ENCODE results near the gene CAPN11.

The CAPN11 gene

GRCh38 chr6:44128020-44128917 is 30.4 kb upstream of the CAPN11 start:
- H3K27me3 ChIP-seq (ENCODE audit: insufficient read depth, low read length) = no peaks in the 10 kb centered on the region
- no peaks in the 10 kb centered on the region for H3K36me3 ChIP-seq (ENCODE audit: control insufficient read depth in 1 of 2, insufficient read depth in 2 of 2, low read length in 2 of 2)
- H3K79me2 ChIP-seq (ENCODE audit: control insufficient read depth, insufficient read depth, low read length, poor library complexity) = peaks cover 21% of the 10 kb centered on the region
- H4K91ac ChIP-seq (ENCODE audit: low read depth, low read length) = peak overlapping the region; percentile 81
- peak overlapping the region; percentile 45 for H3K9ac ChIP-seq (ENCODE audit: low read length)
- peak overlapping the region; percentile 20 for H2BK12ac ChIP-seq (ENCODE audit: low read length)
- DNase-seq = peak in 1 of 2 donors; percentile 38
- no CpG with 5 or more reads among the region's 49 CpGs for WGBS (ENCODE audit: extremely low coverage, insufficient coverage, insufficient read length)
- no peak overlapping the region for H3K23ac ChIP-seq (ENCODE audit: low read length)
- no peak overlapping the region for H2BK5ac ChIP-seq (ENCODE audit: low read depth, low read length, poor library complexity)
- peaks cover 12% of the 10 kb centered on the region for H3K79me1 ChIP-seq (ENCODE audit: low read length)
- H2AK5ac ChIP-seq (ENCODE audit: low read length) = peak overlapping the region; percentile 55
- H3K18ac ChIP-seq (ENCODE audit: low read length) = peak overlapping the region; percentile 94
- H3K4me3 ChIP-seq (ENCODE audit: low read depth, low read length) = peak overlapping the region; percentile 83
- no peak overlapping the region for H3K27ac ChIP-seq (ENCODE audit: low read depth, low read length)
- peak overlapping the region; percentile 98 for H2AFZ ChIP-seq (ENCODE audit: insufficient read depth, low read length, poor library complexity)
- H3K4me1 ChIP-seq (ENCODE audit: control insufficient read depth in 1 of 2, insufficient read depth in 2 of 2, low read length in 2 of 2) = peaks cover 7 to 13% of the 10 kb centered on the region in 2 experiments
- peak overlapping the region; percentile 59 for H4K12ac ChIP-seq (ENCODE audit: low read depth, low read length)
- H3K4me2 ChIP-seq (ENCODE audit: low read length) = peak overlapping the region; percentile 97
- H3K4ac ChIP-seq (ENCODE audit: low read depth, low read length) = peak overlapping the region; percentile 93
- peak overlapping the region; percentile 52 for H2BK120ac ChIP-seq (ENCODE audit: insufficient read depth, low read length, poor library complexity)
- no peaks in the 10 kb centered on the region for H3K9me3 ChIP-seq (ENCODE audit: insufficient read depth, low read depth, low read length)
- H4K8ac ChIP-seq (ENCODE audit: low read depth, low read length) = peak overlapping the region; percentile 91
- peak overlapping the region; percentile 88 for H3K14ac ChIP-seq (ENCODE audit: low read length)

DNA sequence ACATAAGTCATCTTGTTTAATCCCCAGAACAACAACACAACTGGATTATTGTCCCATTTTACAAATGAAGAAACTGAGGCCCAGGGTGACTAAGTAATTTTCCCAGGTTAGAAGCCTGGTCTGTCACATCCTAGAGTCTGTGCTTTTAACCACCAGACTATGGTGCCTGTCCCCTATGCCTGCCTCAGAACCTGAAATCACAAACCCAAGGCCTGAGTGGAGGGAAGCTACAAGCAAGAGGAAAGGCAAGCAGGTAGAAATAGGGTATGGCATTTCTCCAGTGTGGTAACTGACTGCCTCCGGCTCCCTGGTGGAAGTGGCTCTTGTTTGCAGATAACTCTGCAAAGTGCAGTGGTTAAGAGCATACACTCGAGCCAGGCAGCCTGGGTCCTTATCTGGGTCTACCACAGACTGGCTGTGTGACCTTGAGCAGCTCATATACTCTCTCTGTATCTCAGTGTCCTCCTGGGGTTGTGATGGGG is 28.7 kb upstream of the CAPN11 start:
- Histone ChIP-seq H2BK12ac (ENCODE audit: low read length) (no peak overlapping the region), H3K14ac (ENCODE audit: low read length) (no peak overlapping the region), H3K36me3 (ENCODE audit: control insufficient read depth in 1 of 2, insufficient read depth in 2 of 2, low read length in 2 of 2) (peaks cover 6% of the 10 kb centered on the region in 2 experiments), H4K91ac (ENCODE audit: low read depth, low read length) (no peak overlapping the region), H3K79me1 (ENCODE audit: low read length) (peaks cover 12% of the 10 kb centered on the region), H3K79me2 (ENCODE audit: control insufficient read depth, insufficient read depth, low read length, poor library complexity) (peaks cover 20% of the 10 kb centered on the region), H2AK5ac (ENCODE audit: low read length) (no peak overlapping the region), H3K4me1 (ENCODE audit: control insufficient read depth in 1 of 2, insufficient read depth in 2 of 2, low read length in 2 of 2) (peaks cover 9 to 15% of the 10 kb centered on the region in 2 experiments), H3K23ac (ENCODE audit: low read length) (peak overlapping the region; percentile 4), H3K18ac (ENCODE audit: low read length) (peak overlapping the region; percentile 21), H2AFZ (ENCODE audit: insufficient read depth, low read length, poor library complexity) (no peak overlapping the region), H2BK5ac (ENCODE audit: low read depth, low read length, poor library complexity) (no peak overlapping the region), H3K9me3 (ENCODE audit: insufficient read depth, low read depth, low read length) (no peaks in the 10 kb centered on the region), H3K27me3 (ENCODE audit: insufficient read depth, low read length) (no peaks in the 10 kb centered on the region), H4K8ac (ENCODE audit: low read depth, low read length) (no peak overlapping the region), H2BK120ac (ENCODE audit: insufficient read depth, low read length, poor library complexity) (no peak overlapping the region), H3K4me3 (ENCODE audit: low read depth, low read length) (no peak overlapping the region), H4K12ac (ENCODE audit: low read depth, low read length) (no peak overlapping the region), H3K9ac (ENCODE audit: low read length) (no peak overlapping the region), H3K27ac (ENCODE audit: low read depth, low read length) (no peak overlapping the region), H3K4ac (ENCODE audit: low read depth, low read length) (no peak overlapping the region), H3K4me2 (ENCODE audit: low read length) (no peak overlapping the region)
- no CpG with 5 or more reads among the region's 2 CpGs for WGBS (ENCODE audit: extremely low coverage, insufficient coverage, insufficient read length)
- DNase-seq = no peak

GRCh38 chr6:44131892-44132291 is 26.7 kb upstream of the CAPN11 start:
- Histone ChIP-seq H3K4ac (ENCODE audit: low read depth, low read length) (no peak overlapping the region), H3K18ac (ENCODE audit: low read length) (no peak overlapping the region), H4K8ac (ENCODE audit: low read depth, low read length) (no peak overlapping the region), H2BK5ac (ENCODE audit: low read depth, low read length, poor library complexity) (no peak overlapping the region), H3K14ac (ENCODE audit: low read length) (no peak overlapping the region), H2AK5ac (ENCODE audit: low read length) (no peak overlapping the region), H3K27ac (ENCODE audit: low read depth, low read length) (no peak overlapping the region), H3K79me2 (ENCODE audit: control insufficient read depth, insufficient read depth, low read length, poor library complexity) (peaks cover 13% of the 10 kb centered on the region), H2BK12ac (ENCODE audit: low read length) (no peak overlapping the region), H3K9ac (ENCODE audit: low read length) (no peak overlapping the region), H3K4me2 (ENCODE audit: low read length) (no peak overlapping the region), H3K4me3 (ENCODE audit: low read depth, low read length) (no peak overlapping the region), H2AFZ (ENCODE audit: insufficient read depth, low read length, poor library complexity) (no peak overlapping the region), H3K36me3 (ENCODE audit: control insufficient read depth in 1 of 2, insufficient read depth in 2 of 2, low read length in 2 of 2) (peaks cover 10 to 20% of the 10 kb centered on the region in 2 experiments), H3K27me3 (ENCODE audit: insufficient read depth, low read length) (no peaks in the 10 kb centered on the region), H3K9me3 (ENCODE audit: insufficient read depth, low read depth, low read length) (no peaks in the 10 kb centered on the region), H3K79me1 (ENCODE audit: low read length) (peaks cover 8% of the 10 kb centered on the region), H3K4me1 (ENCODE audit: control insufficient read depth in 1 of 2, insufficient read depth in 2 of 2, low read length in 2 of 2) (peaks cover 9% of the 10 kb centered on the region in 2 experiments), H2BK120ac (ENCODE audit: insufficient read depth, low read length, poor library complexity) (no peak overlapping the region), H4K12ac (ENCODE audit: low read depth, low read length) (no peak overlapping the region), H4K91ac (ENCODE audit: low read depth, low read length) (no peak overlapping the region), H3K23ac (ENCODE audit: low read length) (no peak overlapping the region)
- DNase-seq = no peak
- WGBS (ENCODE audit: extremely low coverage, insufficient coverage, insufficient read length) = no CpG with 5 or more reads among the region's 2 CpGs

DNA sequence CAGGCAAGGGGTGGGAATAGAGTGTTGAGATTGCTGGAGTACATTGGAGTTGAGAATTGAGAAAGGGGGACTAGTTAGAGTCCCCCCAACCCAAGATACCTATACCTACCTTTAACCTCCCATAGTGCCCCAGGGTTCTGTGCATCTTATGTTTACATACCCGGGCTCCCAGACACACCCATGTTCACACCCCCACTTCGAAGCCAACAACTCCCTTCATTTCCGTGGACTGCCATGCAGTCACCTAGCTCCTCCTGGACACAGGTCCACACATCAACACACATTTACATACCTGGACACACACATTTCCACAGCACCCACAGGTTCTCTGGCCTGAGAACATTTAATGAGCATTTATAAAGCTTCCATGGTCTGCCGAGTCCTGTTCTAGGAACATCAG is 26.1 kb upstream of the CAPN11 start:
- Histone ChIP-seq H3K4ac (ENCODE audit: low read depth, low read length) (no peak overlapping the region), H3K4me2 (ENCODE audit: low read length) (no peak overlapping the region), H3K36me3 (ENCODE audit: control insufficient read depth in 1 of 2, insufficient read depth in 2 of 2, low read length in 2 of 2) (peaks cover 16 to 26% of the 10 kb centered on the region in 2 experiments), H3K79me2 (ENCODE audit: control insufficient read depth, insufficient read depth, low read length, poor library complexity) (peaks cover 11% of the 10 kb centered on the region), H3K27ac (ENCODE audit: low read depth, low read length) (no peak overlapping the region), H2BK120ac (ENCODE audit: insufficient read depth, low read length, poor library complexity) (no peak overlapping the region), H4K12ac (ENCODE audit: low read depth, low read length) (no peak overlapping the region), H3K9ac (ENCODE audit: low read length) (no peak overlapping the region), H2BK5ac (ENCODE audit: low read depth, low read length, poor library complexity) (no peak overlapping the region), H3K79me1 (ENCODE audit: low read length) (peaks cover 5% of the 10 kb centered on the region), H3K14ac (ENCODE audit: low read length) (no peak overlapping the region), H2BK12ac (ENCODE audit: low read length) (no peak overlapping the region), H3K23ac (ENCODE audit: low read length) (no peak overlapping the region), H3K18ac (ENCODE audit: low read length) (no peak overlapping the region), H2AK5ac (ENCODE audit: low read length) (no peak overlapping the region), H4K8ac (ENCODE audit: low read depth, low read length) (no peak overlapping the region), H2AFZ (ENCODE audit: insufficient read depth, low read length, poor library complexity) (no peak overlapping the region), H3K9me3 (ENCODE audit: insufficient read depth, low read depth, low read length) (no peaks in the 10 kb centered on the region), H3K4me3 (ENCODE audit: low read depth, low read length) (no peak overlapping the region), H3K4me1 (ENCODE audit: control insufficient read depth in 1 of 2, insufficient read depth in 2 of 2, low read length in 2 of 2) (peaks cover 9% of the 10 kb centered on the region in 2 experiments), H3K27me3 (ENCODE audit: insufficient read depth, low read length) (no peaks in the 10 kb centered on the region), H4K91ac (ENCODE audit: low read depth, low read length) (no peak overlapping the region)
- WGBS (ENCODE audit: extremely low coverage, insufficient coverage, insufficient read length) = no CpG with 5 or more reads among the region's 4 CpGs
- no peak for DNase-seq
